Peyer's patch (tissue), 4 donors: ENCODE results near the gene UGT2A1. TPM values are rescaled to one million over a fixed set of nuclear protein-coding genes. Genes with fewer than 3 reads are reported as not detected.

Experiments
- DNase-seq, 3 donors: peaks; one replicate each; pipeline ENCODE4 v3.0.0-alpha.2; 2017 to 2019
- H3K27ac ChIP-seq, 4 donors: fragments of 200-600 bp; sonication (generic); one replicate each; pipeline ENCODE4 v1.5.1; 2016 to 2019
- H3K27me3 ChIP-seq, 2 donors: fragments of 200-600 bp; sonication (generic); one replicate each; pipeline ENCODE4 v1.5.1; 2019
- H3K36me3 ChIP-seq, 3 donors: fragments of 200-600 bp; sonication (generic); one replicate each; pipeline ENCODE4 v1.5.1; 2016 to 2019
- H3K4me1 ChIP-seq, 4 donors: fragments of 200-600 bp; sonication (generic); one replicate each; pipeline ENCODE4 v1.5.1; 2016 to 2019
- H3K4me3 ChIP-seq, 4 donors: fragments of 200-600 bp; sonication (generic); 1 replicate in 3 of 4; 2 replicates in 1 of 4; pipeline ENCODE4 v1.5.1; 2016 to 2019; ENCODE audit warnings: mild to moderate bottlenecking in 1 of 4
- H3K9me3 ChIP-seq, 4 donors: fragments of 200-600 bp; sonication (generic); one replicate each; pipeline ENCODE4 v1.5.1; 2016 to 2019; ENCODE audit warnings: mild to moderate bottlenecking in 1 of 4
- POLR2A ChIP-seq, 2 donors: fragments of 450-650 bp; IDR thresholded peaks; one replicate each; pipeline ENCODE4 v1.5.1; 2017; ENCODE audit warnings: antibody characterized with exemption in 2 of 2, mild to moderate bottlenecking in 2 of 2, moderate library complexity in 2 of 2
- total RNA-seq, 4 donors: library from RNA; depleted of rRNA; stranded (reverse); fragments of >200 nt; gene quantifications; one replicate each; pipeline ENCODE4 v1.1.0, GENCODE V29; 2016
- TF ChIP-seq, protein P1 (sequence below), 6 experiments: fragments of 450-650 bp in 4 of 6; fragments of 200-600 bp in 2 of 6; sonication (generic) in 1 of 6; IDR thresholded peaks; one replicate each; pipeline ENCODE4 v1.5.1; 2017 to 2019; ENCODE audit warnings: antibody characterized with exemption in 6 of 6, mild to moderate bottlenecking in 3 of 6, moderate library complexity in 1 of 6

UGT2A1 gene
- total RNA-seq, 4 donors from 2014 or later = not detected

DNA sequence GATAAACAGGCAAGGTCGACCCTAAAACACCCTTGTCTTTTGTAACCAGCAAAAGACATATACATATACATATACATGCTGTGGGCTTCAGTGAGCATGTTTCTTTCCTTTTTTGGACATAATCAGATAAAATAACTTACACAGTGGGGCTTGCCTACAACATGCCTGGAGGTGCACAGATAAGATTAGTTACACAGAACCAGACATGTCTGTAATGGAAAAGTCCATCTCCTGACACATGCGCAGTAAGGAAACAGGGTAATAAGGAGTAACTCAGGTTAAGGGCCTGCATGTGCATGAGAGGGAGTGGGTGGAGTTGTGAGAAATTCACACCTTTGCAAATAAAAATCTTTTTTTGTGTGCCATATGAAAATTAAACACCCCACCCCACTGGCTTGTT is 3.4 kb downstream of the UGT2A1 start:
- Histone ChIP-seq H3K4me3 (no peak overlapping the region), H3K27ac (no peak overlapping the region), H3K9me3 (no peaks in the 10 kb centered on the region), H3K36me3 (no peaks in the 10 kb centered on the region), H3K4me1 (no peaks in the 10 kb centered on the region), H3K27me3 (no peaks in the 10 kb centered on the region)
- no peak for TF ChIP-seq POLR2A (IDR thresholded peaks at IDR 0.05)
- TF ChIP-seq, protein P1, sequence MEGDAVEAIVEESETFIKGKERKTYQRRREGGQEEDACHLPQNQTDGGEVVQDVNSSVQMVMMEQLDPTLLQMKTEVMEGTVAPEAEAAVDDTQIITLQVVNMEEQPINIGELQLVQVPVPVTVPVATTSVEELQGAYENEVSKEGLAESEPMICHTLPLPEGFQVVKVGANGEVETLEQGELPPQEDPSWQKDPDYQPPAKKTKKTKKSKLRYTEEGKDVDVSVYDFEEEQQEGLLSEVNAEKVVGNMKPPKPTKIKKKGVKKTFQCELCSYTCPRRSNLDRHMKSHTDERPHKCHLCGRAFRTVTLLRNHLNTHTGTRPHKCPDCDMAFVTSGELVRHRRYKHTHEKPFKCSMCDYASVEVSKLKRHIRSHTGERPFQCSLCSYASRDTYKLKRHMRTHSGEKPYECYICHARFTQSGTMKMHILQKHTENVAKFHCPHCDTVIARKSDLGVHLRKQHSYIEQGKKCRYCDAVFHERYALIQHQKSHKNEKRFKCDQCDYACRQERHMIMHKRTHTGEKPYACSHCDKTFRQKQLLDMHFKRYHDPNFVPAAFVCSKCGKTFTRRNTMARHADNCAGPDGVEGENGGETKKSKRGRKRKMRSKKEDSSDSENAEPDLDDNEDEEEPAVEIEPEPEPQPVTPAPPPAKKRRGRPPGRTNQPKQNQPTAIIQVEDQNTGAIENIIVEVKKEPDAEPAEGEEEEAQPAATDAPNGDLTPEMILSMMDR (IDR thresholded peaks at IDR 0.05) = no peak
- DNase-seq = no peak

DNA sequence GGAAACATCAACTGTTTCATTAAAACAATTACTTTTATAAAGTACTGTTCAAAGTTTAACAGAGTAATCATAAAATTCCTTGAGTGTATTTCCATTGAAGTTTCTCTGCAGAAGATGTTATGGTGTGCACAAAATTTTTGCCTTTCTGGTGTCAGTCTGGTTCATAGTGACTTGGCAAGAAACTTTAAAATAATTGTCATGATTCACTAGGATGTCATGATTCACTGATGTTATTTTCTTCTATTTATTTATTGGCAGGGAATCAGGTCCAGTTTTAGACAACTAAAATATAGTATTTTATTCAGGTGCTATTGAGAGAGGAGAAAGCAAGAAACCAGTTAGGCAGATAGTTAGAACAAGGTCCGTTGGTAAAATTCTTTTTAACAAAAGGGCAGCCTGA is 3.8 kb downstream of the UGT2A1 start:
- Histone ChIP-seq H3K4me3 (no peak overlapping the region), H3K27ac (no peak overlapping the region), H3K36me3 (no peaks in the 10 kb centered on the region), H3K27me3 (no peaks in the 10 kb centered on the region), H3K4me1 (no peaks in the 10 kb centered on the region), H3K9me3 (no peaks in the 10 kb centered on the region)
- DNase-seq = no peak
- TF ChIP-seq, protein P1 (IDR thresholded peaks at IDR 0.05) = no peak
- no peak for TF ChIP-seq POLR2A (IDR thresholded peaks at IDR 0.05)

GRCh38 chr4:69642961-69643360 is 10.1 kb downstream of the UGT2A1 start:
- no peak for DNase-seq
- H3K36me3 ChIP-seq = no peaks in the 10 kb centered on the region
- TF ChIP-seq POLR2A (IDR thresholded peaks at IDR 0.05) = no peak
- TF ChIP-seq, protein P1 (IDR thresholded peaks at IDR 0.05) = no peak

GRCh38 chr4:69640289-69640688 is 12.8 kb downstream of the UGT2A1 start:
- Histone ChIP-seq H3K4me3 (no peak overlapping the region), H3K36me3 (no peaks in the 10 kb centered on the region), H3K9me3 (no peaks in the 10 kb centered on the region), H3K27me3 (no peaks in the 10 kb centered on the region), H3K4me1 (no peaks in the 10 kb centered on the region), H3K27ac (no peak overlapping the region)
- TF ChIP-seq, protein P1 (IDR thresholded peaks at IDR 0.05) = no peak
- no peak for TF ChIP-seq POLR2A (IDR thresholded peaks at IDR 0.05)
- no peak for DNase-seq

More at GRCh38 chr4:69642961-69643360, 10.1 kb downstream of the UGT2A1 start:
- no peaks in the 10 kb centered on the region for H3K27me3 ChIP-seq
- H3K4me1 ChIP-seq = no peaks in the 10 kb centered on the region
- no peak overlapping the region for H3K27ac ChIP-seq
- H3K4me3 ChIP-seq = no peak overlapping the region
- no peaks in the 10 kb centered on the region for H3K9me3 ChIP-seq

DNA sequence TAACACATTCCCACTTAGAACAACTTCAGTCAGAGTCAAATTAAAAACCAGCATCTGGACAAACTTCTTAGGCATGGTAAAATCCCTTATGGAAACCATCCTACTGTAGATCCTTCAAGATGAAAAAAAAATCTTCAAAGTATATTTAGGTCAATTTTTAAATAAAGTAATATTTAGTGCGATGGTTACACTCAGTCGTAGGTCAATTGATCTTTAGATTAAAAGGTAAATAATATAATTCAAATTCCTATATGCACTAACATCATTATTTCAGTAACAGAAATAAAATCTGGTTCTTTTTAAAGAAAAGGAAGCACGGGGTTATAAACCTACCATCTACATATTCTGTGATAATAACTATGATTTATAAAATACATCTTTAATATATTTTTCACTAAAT is 13.5 kb downstream of the UGT2A1 start, which contains the start of gene UGT2A2:
TSS of gene UGT2A2 (minus strand) at position 101 of the 400 bp plus-strand sequence. CDS start at position 99, 2 bp downstream.
- Histone ChIP-seq H3K4me1 (no peaks in the 10 kb centered on the region), H3K36me3 (no peaks in the 10 kb centered on the region), H3K27ac (no peak within 1 kb of the TSS), H3K27me3 (no peaks in the 10 kb centered on the region), H3K9me3 (no peaks in the 10 kb centered on the region), H3K4me3 (no peak within 1 kb of the TSS)
- no peak for DNase-seq
- TF ChIP-seq, protein P1 (IDR thresholded peaks at IDR 0.05) = no peak
- no peak for TF ChIP-seq POLR2A (IDR thresholded peaks at IDR 0.05)
